Activated CD8-positive, alpha-beta T cell treated with anti-CD3 and anti-CD28 coated beads, Interleukin-2, amount 10 ng/mL, durations not matched to agents 7 days and 5 days (primary cell): ENCODE measurements around the gene MAN2A1. TPM values are rescaled to one million over a fixed set of nuclear protein-coding genes. Genes with fewer than 3 reads are reported as not detected.
A peak's percentile ranks its signal among the peaks of the same experiment; 100 is the strongest.

Source experiments
- ATAC-seq: fragments of 150-1000 bp; cut with Tn5 transposase; one replicate; pipeline ENCODE4 v1.10.0; 2021; ENCODE audit warnings: moderate library complexity
- CTCF ChIA-PET: fragments of 350-600 bp; sonication (Branson Sonifier 250); formaldehyde crosslinking; loops from one replicate; lab custom pipeline; 2021; ENCODE audit warnings: antibody characterized with exemption; lab: Charles Lee
- POLR2A ChIA-PET: fragments of 350-600 bp; sonication (Branson Sonifier 250); formaldehyde crosslinking; loops from one replicate; lab custom pipeline; 2021; ENCODE audit warnings: antibody characterized with exemption; lab: Charles Lee
- DNase-seq: peaks from one replicate; pipeline ENCODE4 v3.0.0-alpha.2; 2020
- H3K27ac Mint-ChIP-seq: one replicate; pipeline ENCODE4 v1.8.0; 2021; ENCODE audit warnings: mild to moderate bottlenecking, mixed read lengths
- H3K27me3 Mint-ChIP-seq: one replicate; pipeline ENCODE4 v1.8.0; 2021; ENCODE audit warnings: low read depth, mixed read lengths
- H3K36me3 Mint-ChIP-seq: one replicate; pipeline ENCODE4 v1.8.0; 2021; ENCODE audit warnings: low read depth, mixed read lengths
- H3K4me1 Mint-ChIP-seq: one replicate; pipeline ENCODE4 v1.8.0; 2021; ENCODE audit warnings: low read depth, mixed read lengths
- H3K4me3 Mint-ChIP-seq: one replicate; pipeline ENCODE4 v1.8.0; 2021; ENCODE audit warnings: mild to moderate bottlenecking, mixed read lengths
- H3K9me3 Mint-ChIP-seq: one replicate; pipeline ENCODE4 v1.8.0; 2022; ENCODE audit warnings: mixed read lengths; ENCODE audit not compliant: insufficient read depth
- total RNA-seq, 2 experiments: library from RNA; stranded (reverse); gene quantifications; one replicate each; pipeline ENCODE4 v1.2.3, GENCODE V29; 2021

Gene MAN2A1
- total RNA-seq, 2 experiments from 2014 or later: 26.3 to 28.3 TPM

DNA sequence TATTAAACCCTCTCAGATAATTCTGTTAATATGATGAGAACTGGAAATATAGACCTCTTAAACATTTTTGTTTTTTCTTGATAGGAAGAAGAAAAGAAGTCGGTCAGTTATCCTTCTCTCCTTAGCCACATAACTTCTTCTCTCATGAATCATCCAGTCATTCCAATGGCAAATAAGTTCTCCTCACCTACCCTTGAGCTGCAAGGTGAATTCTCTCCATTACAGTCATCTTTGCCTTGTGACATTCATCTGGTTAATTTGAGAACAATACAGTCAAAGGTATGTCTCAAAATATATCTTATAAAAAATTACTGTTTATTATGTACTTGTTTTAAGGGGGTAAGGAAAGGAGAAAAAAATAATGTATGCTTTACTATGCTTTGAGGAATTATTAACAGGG, 165.3 kb downstream of the MAN2A1 start:
- H3K4me1 Mint-ChIP-seq: peaks cover 31% of the 10 kb centered on the region
- H3K27ac Mint-ChIP-seq: no peak overlapping the region
- ATAC-seq (no peak), DNase-seq (no peak)
- no peak overlapping the region for H3K4me3 Mint-ChIP-seq
- ChIA-PET POLR2A (no interaction called here), CTCF (no interaction called here)
- H3K27me3 Mint-ChIP-seq: no peaks in the 10 kb centered on the region
- peaks cover 66% of the 10 kb centered on the region for H3K36me3 Mint-ChIP-seq
- no peaks in the 10 kb centered on the region for H3K9me3 Mint-ChIP-seq

DNA sequence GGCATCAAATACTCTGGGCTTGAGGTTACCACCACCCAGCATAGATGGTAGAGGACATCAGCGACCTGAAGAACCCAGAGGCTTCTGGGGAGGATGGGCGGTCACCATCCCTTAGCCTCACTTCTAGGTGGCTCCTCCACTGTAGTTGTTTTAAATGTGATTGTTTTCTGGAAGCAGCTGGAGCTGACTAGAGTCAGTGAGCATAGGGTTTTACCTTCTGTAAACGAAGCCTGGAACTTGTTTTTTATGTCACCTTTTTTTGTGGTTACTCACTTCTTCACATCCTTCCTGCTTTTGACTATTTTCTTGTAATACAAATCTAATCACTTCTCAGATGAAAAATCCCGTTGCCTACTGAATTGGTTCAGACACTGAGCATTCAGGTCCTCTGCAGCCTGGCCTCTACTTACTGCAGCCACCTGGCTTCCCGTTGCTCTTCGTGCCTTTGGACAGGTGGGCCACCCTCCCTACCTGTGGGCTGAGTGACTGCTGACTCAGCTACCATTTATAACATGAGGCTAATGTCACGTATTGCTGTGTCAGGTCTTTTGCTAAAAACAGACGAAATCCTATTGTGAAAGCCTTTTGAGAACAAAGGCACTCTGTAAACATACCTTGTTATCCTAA, 167.8 kb downstream of the MAN2A1 start:
- ATAC-seq: peak; percentile 74
- ChIA-PET CTCF (interaction anchor here (1.3 to 1.7 kb wide), 4 partner anchors 166 to 197 kb away, joined by 3 to 6 read pairs (median 4); partner anchors contain the start of gene MAN2A1), POLR2A (interaction anchor here (0.8 to 1.2 kb wide), 4 partner anchors 35 to 200 kb away, joined by 3 read pairs; no protein-coding TSS in a partner anchor)
- Mint-ChIP-seq H3K4me1 (peaks cover 23% of the 10 kb centered on the region), H3K27me3 (no peaks in the 10 kb centered on the region), H3K4me3 (peak overlapping the region; percentile 20), H3K9me3 (no peaks in the 10 kb centered on the region), H3K27ac (peak overlapping the region; percentile 71), H3K36me3 (peaks cover 64% of the 10 kb centered on the region)
- peak; percentile 29 for DNase-seq

DNA sequence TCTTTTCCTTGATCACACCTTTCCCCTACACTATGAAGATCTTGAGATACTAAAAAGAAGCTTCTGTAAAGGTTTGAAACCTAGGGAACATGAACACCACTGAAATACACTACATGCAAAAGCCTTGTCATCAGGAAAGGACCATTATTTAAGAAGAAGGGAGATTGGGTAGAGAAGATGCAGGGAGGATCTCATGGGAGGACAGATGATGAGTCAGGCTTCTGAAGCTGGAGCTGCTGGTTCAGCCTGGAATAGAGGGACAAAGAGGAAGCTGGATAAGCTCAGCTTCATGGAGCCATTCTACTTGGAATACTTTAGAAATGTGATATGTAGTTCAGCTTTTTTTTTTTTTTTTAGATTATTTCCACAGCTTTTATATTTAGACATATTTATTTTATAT, 169.8 kb downstream of the MAN2A1 start:
- Mint-ChIP-seq H3K27me3 (no peaks in the 10 kb centered on the region), H3K27ac (peak overlapping the region; percentile 1), H3K36me3 (peaks cover 62% of the 10 kb centered on the region), H3K9me3 (no peaks in the 10 kb centered on the region), H3K4me1 (peaks cover 36% of the 10 kb centered on the region), H3K4me3 (no peak overlapping the region)
- ATAC-seq (no peak), DNase-seq (no peak)
- POLR2A ChIA-PET: interaction anchor here (0.6 to 1.2 kb wide), 2 partner anchors 170 to 1668 kb away, joined by 3 read pairs; partner anchors contain the start of gene MAN2A1
- CTCF ChIA-PET: interaction anchor here (0.7 to 1.7 kb wide), 5 partner anchors 9 to 170 kb away, joined by 3 read pairs; partner anchors contain the start of gene MAN2A1

DNA sequence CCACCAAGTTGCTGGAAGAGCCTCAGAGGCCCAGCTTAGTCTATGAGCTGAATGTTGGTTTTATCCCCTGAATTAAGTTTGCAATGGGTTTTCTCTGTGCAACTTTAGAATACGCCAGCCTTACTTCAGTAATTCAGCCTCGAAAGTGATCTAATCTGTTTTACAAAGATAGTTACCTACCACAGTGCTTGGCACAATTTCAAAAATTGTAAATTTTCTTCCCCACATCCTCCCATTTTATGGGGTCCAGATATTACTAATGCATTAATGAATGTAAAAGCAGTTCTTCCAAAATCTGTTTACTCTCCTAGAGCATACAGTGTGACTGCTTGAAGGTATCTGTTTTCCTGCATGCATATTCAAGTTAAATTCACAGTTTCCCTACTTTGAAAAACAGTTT, 172.6 kb downstream of the MAN2A1 start:
- Mint-ChIP-seq H3K27ac (no peak overlapping the region), H3K4me1 (peaks cover 22% of the 10 kb centered on the region), H3K9me3 (no peaks in the 10 kb centered on the region), H3K4me3 (no peak overlapping the region), H3K36me3 (peaks cover 64% of the 10 kb centered on the region), H3K27me3 (no peaks in the 10 kb centered on the region)
- DNase-seq: no peak
- no peak for ATAC-seq
- POLR2A ChIA-PET: no interaction called here
- CTCF ChIA-PET: no interaction called here

DNA sequence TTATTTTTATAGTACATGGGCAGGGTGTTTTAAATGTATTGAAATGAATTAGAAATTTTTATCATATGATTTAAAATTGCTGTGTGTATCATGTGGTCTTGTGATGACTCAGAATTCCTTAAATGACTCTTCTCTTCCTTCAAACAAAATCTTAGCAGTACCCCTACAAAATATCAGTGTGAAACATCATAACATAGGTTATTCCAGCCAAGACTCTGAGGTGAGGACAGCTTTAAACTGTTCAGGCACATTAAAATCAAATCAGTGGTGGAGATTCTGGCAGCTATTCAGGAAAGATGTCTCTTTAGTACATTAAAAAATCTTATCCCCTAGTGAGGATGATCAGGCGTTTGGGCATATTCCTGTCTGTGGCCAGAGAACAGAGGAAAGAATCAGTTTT, 174.0 kb downstream of the MAN2A1 start:
- Mint-ChIP-seq H3K27ac (no peak overlapping the region), H3K36me3 (peaks cover 61% of the 10 kb centered on the region), H3K27me3 (no peaks in the 10 kb centered on the region), H3K4me3 (no peak overlapping the region), H3K4me1 (peaks cover 15% of the 10 kb centered on the region), H3K9me3 (no peaks in the 10 kb centered on the region)
- ChIA-PET POLR2A (no interaction called here), CTCF (interaction anchor here (0.9 to 1.2 kb wide), 2 partner anchors 12 to 176 kb away, joined by 3 read pairs; no protein-coding TSS in a partner anchor)
- DNase-seq (no peak), ATAC-seq (no peak)

DNA sequence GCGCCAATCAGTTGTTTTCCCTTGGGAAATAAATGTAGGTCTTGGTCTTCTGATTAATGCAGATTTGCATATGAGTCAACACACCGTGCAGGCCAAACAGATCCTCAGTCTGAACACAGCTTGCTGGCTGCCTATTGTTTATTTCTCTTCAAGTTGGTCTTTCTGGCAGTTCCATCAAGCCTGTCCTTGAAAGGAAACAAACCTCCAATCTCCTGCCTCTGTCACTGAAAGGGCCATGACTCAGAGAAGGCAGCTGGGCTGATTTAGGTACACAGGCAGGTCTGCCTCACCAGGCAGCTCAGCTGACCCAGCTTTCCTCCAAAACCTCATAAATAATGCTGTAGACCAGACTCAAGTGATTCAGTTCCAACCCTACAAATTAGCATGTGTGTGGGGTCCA, 175.9 kb downstream of the MAN2A1 start:
- no peaks in the 10 kb centered on the region for H3K27me3 Mint-ChIP-seq
- ATAC-seq (no peak), DNase-seq (no peak)
- ChIA-PET POLR2A (no interaction called here), CTCF (no interaction called here)
- H3K36me3 Mint-ChIP-seq: peaks cover 57% of the 10 kb centered on the region
- H3K27ac Mint-ChIP-seq: no peak overlapping the region
- no peaks in the 10 kb centered on the region for H3K9me3 Mint-ChIP-seq
- H3K4me3 Mint-ChIP-seq: no peak overlapping the region
- H3K4me1 Mint-ChIP-seq: peaks cover 17% of the 10 kb centered on the region

DNA sequence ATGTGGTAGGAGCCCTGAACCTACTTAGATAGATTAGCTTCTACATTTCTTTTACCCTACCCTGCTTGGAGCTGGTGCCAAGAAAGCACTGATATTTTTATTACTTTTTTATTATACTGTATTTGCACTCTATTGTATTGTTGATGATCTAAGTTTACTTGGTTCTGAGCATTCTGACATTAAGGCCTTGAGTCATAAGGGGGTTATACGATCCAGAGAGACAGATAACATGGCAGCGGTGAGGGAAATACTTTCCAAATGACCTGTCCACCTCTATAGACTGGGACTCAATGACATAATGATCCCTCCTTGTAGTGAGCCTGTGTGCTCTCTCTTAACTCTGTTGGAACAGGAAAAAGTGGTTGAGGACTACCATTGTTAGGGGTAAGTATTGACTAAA, 176.3 kb downstream of the MAN2A1 start:
- H3K27me3 Mint-ChIP-seq: no peaks in the 10 kb centered on the region
- DNase-seq: no peak
- no peak overlapping the region for H3K4me3 Mint-ChIP-seq
- H3K9me3 Mint-ChIP-seq: no peaks in the 10 kb centered on the region
- H3K4me1 Mint-ChIP-seq: peaks cover 17% of the 10 kb centered on the region
- H3K36me3 Mint-ChIP-seq: peaks cover 55% of the 10 kb centered on the region
- POLR2A ChIA-PET: no interaction called here
- no peak for ATAC-seq
- CTCF ChIA-PET: no interaction called here
- no peak overlapping the region for H3K27ac Mint-ChIP-seq

DNA sequence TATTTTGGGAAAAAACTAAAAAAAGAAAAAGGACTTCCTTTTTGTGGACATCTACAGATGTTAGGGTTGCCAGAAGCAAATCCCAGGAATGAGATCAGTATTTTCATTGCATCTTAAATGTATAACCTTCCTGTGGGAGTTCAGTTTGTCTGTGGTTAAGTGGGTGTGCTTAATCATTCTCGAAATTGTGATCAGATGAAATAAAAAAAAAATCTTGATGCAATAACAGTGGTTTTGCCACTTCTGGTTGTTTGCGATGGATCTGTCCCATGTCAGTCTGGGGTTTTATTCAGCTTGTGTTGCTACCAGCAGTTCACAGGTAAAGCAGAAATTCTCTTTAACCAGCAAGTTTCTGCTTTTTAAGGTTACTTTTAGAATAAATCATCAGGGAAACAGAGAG, 179.0 kb downstream of the MAN2A1 start:
- Mint-ChIP-seq H3K36me3 (peaks cover 43% of the 10 kb centered on the region), H3K9me3 (no peaks in the 10 kb centered on the region), H3K4me1 (peaks cover 7% of the 10 kb centered on the region), H3K4me3 (no peak overlapping the region), H3K27me3 (no peaks in the 10 kb centered on the region), H3K27ac (no peak overlapping the region)
- ChIA-PET POLR2A (no interaction called here), CTCF (interaction anchor here (1.0 kb wide), 1 partner anchor 12 kb away, joined by 3 read pairs; no protein-coding TSS in a partner anchor)
- ATAC-seq: no peak
- no peak for DNase-seq

DNA sequence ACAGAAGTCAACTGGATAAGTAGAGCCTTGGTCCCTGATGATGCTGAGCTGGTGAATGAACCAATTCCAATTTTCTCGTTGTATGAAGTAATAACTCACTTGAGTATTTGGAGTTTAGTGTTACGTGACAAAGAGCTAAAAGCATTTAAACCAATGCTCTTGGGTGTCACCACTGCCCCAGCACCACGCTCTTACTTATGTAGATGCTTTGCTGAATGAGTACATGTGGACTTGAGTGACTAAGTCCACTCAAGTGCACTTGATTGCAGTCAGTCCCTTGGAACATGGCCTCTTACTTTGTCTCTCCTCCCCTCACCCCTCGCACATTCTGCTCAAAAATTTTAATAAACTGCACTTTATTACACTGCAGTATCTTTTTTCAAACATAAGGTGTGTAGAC, 184.0 kb downstream of the MAN2A1 start:
- no peaks in the 10 kb centered on the region for H3K9me3 Mint-ChIP-seq
- no peak overlapping the region for H3K4me3 Mint-ChIP-seq

DNA sequence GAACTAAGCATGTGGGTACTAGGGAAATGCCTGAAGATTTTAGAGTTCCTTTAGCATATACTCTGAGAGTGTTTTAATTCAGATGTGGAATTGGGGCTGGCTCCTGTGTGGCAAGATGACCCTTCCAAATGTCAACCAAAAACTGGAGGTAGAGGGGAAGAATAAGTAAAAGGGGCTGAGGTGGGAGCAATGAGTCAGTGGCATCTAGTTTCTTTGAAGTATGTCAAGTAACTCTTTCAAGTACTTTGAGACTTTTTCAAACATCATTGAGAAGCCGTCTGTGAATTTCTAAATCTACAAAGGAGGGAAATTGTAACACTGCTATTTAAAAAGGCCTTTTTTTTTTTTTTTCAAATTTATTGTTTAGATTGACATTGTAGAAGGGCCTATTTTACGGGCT, 184.4 kb downstream of the MAN2A1 start:
- Mint-ChIP-seq H3K36me3 (peaks cover 7% of the 10 kb centered on the region), H3K4me3 (no peak overlapping the region), H3K4me1 (peaks cover 17% of the 10 kb centered on the region), H3K9me3 (no peaks in the 10 kb centered on the region), H3K27me3 (no peaks in the 10 kb centered on the region), H3K27ac (no peak overlapping the region)
- ATAC-seq: no peak
- ChIA-PET POLR2A (no interaction called here), CTCF (no interaction called here)
- no peak for DNase-seq

More for the DNA sequence above, 184.0 kb downstream of the MAN2A1 start:
- Mint-ChIP-seq H3K27ac (no peak overlapping the region), H3K27me3 (no peaks in the 10 kb centered on the region), H3K4me1 (peaks cover 19% of the 10 kb centered on the region), H3K36me3 (peaks cover 10% of the 10 kb centered on the region)
- CTCF ChIA-PET: no interaction called here
- DNase-seq (no peak), ATAC-seq (no peak)
- POLR2A ChIA-PET: no interaction called here

DNA sequence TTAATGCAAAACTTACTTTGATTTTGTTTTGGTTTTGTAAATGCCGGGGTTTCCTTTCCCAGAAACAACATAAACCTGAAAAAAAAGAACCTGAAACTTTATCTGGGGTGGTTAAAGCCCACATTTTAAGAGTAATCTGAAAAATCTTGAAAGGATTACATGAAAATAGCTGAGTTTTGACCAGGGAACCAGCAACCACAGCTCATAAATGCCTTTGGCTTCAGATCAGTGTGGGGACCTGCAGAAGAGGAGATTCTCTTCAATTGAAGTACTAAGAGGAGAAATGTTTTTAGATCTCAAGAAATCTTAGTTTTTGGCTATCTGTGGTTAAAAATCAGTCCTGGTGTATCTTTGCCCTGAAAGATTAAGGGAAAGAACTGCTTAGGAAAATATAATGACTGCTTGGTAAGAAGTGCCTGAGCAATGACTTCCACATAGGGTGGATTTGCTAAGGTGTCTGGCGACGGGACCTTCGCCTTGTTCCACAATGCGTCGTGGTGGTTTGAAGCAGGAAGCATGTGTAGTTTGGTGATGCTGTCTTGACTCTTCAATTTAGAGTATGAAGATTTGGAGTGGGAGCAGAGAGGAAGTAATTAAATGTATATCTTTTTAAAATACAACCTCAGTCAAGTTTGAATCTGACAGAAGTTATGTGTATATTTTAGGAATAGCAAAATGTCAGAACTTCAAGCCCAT, 186.5 kb downstream of the MAN2A1 start:
- H3K9me3 Mint-ChIP-seq: no peaks in the 10 kb centered on the region
- POLR2A ChIA-PET: interaction anchor here (0.6 kb wide), 1 partner anchor 1078 kb away, joined by 3 read pairs; no protein-coding TSS in a partner anchor
- peaks cover 21% of the 10 kb centered on the region for H3K4me1 Mint-ChIP-seq
- DNase-seq (no peak), ATAC-seq (peak; percentile 44)
- H3K4me3 Mint-ChIP-seq: no peak overlapping the region
- no peaks in the 10 kb centered on the region for H3K36me3 Mint-ChIP-seq
- no peaks in the 10 kb centered on the region for H3K27me3 Mint-ChIP-seq
- CTCF ChIA-PET: interaction anchor here (0.7 to 1.9 kb wide), 3 partner anchors 9 to 17 kb away, joined by 3 to 4 read pairs (median 4); no protein-coding TSS in a partner anchor
- no peak overlapping the region for H3K27ac Mint-ChIP-seq
